AML-193 (cell line): ENCODE results near the gene YY1AP1.
"Not testable (repeated sequence)": the region's sequence is repeated elsewhere in the genome, so short reads cannot be mapped to it uniquely, and the experiment has no call there.

Source experiments
- DNase-seq, 2 experiments: peaks; one replicate each; lab custom pipeline; 2025; lab: John Stamatoyannopoulos, UW

The YY1AP1 gene, protein sequence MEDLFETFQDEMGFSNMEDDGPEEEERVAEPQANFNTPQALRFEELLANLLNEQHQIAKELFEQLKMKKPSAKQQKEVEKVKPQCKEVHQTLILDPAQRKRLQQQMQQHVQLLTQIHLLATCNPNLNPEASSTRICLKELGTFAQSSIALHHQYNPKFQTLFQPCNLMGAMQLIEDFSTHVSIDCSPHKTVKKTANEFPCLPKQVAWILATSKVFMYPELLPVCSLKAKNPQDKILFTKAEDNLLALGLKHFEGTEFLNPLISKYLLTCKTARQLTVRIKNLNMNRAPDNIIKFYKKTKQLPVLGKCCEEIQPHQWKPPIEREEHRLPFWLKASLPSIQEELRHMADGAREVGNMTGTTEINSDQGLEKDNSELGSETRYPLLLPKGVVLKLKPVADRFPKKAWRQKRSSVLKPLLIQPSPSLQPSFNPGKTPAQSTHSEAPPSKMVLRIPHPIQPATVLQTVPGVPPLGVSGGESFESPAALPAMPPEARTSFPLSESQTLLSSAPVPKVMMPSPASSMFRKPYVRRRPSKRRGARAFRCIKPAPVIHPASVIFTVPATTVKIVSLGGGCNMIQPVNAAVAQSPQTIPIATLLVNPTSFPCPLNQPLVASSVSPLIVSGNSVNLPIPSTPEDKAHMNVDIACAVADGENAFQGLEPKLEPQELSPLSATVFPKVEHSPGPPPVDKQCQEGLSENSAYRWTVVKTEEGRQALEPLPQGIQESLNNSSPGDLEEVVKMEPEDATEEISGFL

DNA sequence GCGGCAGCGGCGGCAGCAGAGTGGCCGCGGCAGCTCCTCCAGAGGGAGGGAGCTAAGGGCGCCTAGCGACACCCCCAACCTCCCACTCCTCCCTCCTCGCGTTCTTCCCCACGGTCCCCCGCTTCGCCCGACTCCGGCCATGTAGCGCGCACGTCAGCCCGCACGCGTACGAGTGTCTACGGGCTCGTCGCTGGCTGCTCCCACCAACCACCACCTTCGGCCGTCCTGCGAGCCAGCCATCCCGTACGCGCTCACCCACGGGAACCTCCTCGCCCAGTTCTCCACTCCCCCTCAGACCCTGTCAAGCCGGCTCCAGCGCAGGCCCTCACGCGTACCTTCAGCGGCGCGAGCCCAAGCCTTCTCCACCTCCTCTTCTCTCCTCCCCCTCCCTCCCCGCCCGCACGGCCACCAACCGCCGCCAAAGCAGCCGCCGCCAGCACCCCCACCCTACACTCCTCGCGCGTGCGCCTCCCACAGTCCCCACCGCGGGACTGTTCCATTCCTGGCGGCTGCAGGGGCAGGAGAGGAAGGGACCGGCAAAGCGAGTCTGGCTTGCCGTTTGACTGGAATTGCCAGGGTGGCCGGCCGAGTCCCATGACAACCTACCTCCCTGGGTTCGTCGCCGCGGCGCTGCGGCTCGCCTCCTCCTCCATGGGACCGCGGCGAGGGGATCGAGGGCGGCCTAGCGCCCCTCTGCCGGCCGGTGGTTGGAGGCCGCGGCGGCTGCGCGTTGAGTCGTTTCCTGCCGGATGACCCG is at the start of gene YY1AP1:
Gene YY1AP1, minus strand, starts transcription at position 451 of the 757 bp plus-strand sequence. CDS start 8,338 bp downstream, outside the sequence.
- DNase-seq: peak; percentile 67 to 82

DNA sequence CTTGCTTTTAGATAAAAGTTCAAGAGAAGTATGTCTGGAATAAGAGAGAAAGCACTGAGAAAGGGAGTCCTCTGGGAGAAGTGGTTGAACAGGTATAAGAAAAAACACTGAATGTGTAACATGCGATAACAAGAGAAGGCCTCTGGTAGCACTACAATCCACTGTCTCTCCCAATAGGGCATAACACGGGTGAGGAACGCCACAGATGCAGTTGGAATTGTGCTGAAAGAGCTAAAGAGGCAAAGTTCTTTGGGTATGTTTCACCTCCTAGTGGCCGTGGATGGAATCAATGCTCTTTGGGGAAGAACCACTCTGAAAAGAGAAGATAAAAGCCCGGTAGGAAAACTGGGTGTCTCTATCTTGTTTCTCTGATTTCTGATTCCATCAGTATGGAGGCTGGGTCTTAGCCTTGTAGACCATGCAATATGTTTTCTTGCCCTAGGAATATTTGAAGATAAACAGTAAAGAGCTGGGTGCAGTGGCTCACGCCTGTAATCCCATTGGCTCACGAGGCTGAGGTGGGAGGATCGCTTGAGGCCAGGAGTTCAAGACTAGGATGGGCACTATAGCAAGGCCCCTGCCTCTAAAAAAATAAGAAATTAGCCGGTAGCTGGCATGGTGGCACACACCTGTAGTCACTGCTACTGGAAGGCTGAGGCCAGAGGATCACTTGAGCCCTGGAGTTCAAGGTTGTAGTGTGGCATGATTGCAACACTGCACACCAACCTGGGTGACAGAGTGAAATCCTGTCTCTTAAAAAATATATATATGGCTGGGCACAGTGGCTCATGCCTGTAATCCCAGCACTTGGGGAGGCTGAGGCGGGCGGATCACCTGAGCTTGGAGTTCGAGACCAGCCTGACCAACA is 40.7 kb upstream of the YY1AP1 start:
- peak; percentile 36 to 52 for DNase-seq

DNA sequence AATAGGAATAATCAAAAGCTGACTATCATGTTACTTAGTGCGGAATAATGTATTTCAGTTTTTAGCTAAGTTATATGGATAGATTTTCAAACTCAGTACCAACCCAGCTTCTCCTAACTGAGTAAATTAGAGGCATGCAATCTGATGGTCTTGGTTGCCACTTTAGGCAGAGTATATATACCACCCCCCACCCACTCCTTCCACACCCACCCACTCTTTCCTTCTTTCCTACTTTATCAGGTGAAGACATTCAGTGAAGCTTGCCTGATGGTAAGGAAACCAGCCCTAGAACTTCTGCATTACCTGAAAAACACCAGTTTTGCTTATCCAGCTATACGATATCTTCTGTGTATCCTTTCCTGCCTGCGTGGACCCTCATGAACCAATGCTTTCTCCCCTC is 36.6 kb upstream of the YY1AP1 start:
- DNase-seq: no peak

DNA sequence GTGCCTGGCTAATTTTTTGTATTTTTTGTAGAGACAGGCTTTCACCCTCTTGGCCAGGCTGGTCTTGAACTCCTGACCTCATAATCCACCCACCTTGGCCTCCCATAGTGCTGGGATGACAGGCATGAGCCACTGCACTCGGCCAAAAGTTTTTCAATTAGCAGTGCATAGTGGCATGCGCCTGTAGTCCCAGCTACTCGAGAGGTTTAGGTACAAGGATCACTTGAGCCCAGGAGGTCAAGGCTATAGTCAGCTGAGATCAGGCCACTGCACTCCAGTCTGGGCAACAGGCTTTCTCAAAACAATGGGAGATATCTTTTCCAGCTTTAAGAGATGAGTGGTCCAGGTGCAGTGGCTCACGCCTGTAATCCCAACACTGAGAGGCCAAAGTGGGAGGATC is 31.1 kb upstream of the YY1AP1 start:
- no peak for DNase-seq

DNA sequence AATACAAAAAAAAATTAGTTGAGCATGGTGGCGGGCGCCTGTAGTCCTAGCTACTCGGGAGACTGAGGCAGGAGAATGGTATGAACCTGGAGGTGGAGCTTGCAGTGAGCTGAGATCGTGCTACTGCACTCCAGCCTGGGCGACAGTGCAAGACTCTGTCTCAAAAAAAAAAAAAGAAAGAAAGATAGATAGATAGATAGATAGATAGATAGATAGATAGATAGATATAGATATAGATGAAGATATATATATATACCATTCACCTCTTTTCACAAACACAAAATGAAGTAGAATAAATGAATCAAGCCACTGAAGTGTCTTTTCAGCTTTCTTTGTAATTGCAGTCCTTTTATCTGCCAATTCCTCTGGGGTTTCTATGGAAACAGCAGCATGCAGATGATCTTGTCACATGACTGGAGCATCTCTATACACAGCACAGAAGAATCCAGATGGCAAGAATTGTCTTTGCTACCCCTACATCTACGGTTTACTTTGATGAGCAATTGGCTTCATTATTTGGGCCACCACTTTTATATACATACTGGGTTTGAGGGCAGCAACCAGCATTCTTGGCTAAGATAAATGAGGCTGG is 30.0 kb upstream of the YY1AP1 start:
- not testable (repeated sequence) for DNase-seq

DNA sequence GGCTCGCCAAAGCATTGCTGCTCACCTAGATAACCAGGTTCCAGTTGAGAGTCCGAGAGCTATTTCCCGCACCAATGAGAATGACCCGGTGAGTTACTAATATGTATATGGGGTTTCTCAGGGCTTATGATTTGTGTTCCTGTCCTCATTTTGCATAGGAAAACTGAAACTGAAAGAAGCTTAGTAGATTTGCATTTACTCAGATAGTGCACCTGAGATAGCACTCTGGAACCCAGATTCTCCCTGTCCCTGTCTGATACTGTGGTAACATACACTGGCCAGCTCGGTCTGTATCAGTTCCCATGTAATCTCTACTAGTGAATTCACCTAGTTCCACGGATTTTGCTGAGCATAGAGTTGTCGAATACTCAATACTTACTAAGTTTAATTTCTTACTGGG is 28.5 kb upstream of the YY1AP1 start:
- no peak for DNase-seq

DNA sequence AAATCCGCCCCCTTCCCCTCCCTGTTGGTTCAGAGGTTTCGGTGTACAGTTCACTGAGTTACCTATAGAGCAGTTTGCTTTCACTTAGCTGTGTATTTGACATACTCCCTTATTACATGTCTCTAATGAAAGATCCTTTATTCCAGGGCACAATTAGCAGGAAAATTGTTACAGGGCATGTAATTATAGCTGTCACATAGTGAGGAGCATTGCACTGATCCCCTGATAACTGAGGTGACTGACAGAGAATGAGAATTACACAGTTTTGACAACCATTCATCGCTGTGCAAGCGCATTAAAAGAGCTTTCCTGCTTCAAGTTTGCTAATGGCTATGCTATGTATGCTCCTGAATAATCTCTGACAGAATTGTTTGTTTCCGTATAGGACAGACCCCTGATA is 27.2 kb upstream of the YY1AP1 start:
- DNase-seq: no peak

DNA sequence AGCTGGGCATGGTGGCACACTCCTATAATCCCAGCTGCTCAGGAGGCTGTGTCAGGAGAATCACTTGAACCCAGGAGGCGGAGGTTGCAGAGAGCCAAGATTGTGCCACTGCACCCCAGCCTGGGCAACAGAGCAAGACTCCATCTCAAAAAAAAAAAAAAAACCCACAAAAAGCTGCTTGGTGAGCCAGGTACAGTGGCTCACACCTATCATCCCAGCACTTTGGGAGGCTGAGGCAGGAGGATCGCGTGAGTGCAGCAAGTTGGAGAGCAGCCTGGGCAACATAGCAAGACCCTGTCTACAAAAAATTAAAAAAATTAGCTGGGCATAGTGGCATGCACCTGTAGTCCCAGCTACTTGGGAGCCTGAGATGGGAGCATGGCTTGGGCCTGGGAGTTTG is 26.5 kb upstream of the YY1AP1 start:
- not testable (repeated sequence) for DNase-seq

DNA sequence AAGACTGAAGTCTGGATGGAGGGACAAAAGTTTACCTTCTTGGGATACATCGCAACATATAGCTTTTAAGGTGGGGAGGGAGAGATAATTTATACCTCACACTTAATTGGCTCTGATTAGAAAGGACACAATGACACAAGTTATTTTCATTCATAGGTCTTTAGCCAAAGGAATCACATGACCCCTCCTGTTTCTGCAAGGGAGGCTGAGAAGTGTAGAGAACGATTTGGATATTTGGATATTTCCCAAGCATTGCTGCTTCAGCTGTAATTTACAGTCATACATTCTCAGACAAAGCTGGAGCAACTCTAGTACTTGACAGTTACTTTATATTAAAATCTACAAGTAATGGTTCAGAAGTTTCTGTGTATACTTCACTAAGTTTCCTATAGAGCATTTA is 24.5 kb upstream of the YY1AP1 start:
- DNase-seq: no peak

DNA sequence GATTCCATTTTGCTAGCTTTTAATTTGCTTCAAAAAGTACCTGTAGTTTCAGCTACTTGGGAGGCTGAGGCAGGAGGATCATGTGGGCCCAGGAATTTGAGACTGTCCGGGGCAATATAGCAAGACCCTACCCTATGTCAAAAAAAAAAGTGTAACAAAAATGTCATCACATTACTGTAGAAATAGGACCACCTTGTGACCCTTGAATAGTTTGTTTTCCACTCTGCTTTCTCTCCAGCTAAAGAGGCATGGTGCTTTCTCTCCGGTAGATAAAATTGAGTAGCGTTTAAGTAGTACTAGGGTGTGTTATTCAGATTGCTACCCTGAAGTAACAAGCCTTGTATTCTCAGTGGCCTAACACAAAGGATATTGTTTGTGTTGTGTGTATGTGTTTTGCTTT is 24.1 kb upstream of the YY1AP1 start:
- peak in 1 of 2 experiments; percentile 8 for DNase-seq

DNA sequence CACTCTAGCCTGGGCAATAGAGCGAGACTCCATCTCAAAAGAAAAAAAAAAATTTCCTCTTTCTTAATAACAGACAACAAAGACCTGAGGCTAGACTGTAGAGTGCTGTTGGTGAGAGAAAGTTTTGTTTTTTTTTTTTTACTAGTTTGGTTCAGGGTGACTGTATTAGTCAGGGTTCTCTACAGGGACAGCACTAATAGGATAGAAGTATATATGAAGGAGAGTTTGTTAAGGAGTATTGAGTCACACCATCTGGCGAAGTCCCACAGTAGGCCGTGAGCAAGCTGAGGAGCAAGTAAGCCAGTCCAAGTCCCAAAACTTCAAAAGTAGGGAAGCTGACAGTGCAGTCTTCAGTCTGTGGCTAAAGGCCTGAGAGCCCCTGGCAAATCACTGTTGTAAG is 22.9 kb upstream of the YY1AP1 start:
- DNase-seq: not testable (repeated sequence)

DNA sequence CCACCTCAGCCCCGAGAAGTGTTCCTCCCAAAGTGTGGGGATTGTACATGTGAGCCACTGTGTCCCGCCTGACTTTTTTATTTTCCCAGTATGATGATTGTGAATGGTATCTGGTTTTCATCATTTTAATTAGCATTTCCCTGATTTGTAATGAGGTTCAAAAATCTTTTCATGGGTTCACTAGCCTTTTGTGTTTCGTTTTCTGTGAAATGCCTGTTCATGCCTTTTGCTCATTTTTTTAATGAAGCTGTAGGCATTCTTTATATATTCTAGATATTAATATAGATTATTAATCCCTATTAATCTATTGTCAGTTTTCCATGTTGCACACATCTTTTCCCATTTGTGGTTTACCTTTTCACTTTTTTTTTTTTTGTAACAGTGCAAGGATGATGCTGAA is 20.8 kb upstream of the YY1AP1 start:
- DNase-seq: no peak

DNA sequence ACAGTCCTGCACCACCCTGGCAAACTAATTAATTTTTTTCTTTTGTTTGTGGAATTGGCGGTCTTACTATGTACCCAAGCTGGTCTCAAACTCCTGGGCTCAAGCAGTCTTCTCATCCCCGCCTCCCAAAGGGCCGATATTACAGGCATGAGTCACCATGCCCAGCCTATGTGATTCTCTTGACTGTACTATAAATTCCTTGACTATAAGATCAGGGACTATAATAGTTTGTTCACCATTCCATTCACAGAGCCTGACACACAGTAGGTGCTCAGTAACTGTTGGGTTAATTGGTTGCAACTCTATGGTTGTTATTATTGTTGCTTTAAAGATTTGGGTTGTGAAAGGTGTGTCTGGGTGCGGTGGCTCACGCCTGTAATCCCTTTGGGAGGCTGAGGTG is 17.6 kb upstream of the YY1AP1 start:
- DNase-seq: no peak

DNA sequence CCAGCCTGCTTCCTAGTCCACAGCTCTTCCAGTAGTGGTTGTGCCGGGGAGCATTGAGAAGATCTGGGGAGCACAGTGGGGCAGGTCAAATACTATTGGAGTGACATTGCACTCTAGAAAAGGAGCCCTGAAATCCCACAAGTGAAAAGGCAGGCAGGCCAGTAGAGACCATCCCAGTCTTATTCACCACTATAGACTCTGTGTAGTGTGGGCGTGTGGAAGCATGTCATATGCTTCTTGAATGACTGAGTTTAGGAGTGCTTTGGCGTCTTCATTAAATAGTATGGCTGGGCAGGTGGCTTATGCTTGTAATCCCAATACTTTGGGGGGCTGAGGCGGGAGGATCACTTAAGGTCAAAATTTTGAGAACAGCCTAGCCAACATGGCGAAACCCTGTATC is 15.8 kb upstream of the YY1AP1 start:
- DNase-seq: not testable (repeated sequence)

DNA sequence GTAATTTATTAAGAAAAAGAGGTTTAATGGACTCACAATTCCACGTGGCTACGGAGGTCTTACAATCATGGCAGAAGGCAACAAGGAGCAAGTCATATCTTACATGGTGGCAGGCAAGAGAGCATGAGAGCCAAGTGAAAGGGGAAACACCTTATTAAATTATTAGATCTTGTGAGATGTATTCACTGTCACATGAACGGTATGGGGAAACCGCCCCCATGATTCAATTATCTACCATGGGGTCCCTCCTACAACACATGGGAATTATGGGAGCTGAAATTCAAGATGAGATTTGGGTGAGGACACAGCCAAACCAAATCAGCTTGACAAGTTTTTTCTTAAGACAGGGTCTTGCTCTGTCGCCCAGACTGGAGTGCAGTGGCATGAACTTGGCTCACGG is 14.6 kb upstream of the YY1AP1 start:
- DNase-seq: no peak

DNA sequence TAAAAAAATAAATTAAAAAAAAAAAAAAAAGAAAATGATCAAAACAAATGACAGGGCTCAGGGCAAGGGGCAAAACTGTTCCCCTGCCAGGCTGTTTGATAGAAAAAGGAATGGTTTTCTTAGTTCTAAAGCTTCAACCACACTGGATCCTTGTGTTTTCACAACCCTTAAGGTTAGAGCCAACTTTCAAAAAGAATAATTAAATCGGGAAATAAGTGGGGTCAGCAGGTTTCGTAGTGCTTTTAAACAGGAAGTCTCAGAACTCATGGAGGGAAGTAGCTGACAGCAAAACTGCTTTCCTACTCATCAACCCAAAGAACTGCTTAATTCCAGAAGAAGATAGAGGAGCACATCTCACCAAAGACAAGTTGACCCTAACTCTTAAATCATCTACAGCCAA is 13.1 kb upstream of the YY1AP1 start:
- not testable (repeated sequence) for DNase-seq

DNA sequence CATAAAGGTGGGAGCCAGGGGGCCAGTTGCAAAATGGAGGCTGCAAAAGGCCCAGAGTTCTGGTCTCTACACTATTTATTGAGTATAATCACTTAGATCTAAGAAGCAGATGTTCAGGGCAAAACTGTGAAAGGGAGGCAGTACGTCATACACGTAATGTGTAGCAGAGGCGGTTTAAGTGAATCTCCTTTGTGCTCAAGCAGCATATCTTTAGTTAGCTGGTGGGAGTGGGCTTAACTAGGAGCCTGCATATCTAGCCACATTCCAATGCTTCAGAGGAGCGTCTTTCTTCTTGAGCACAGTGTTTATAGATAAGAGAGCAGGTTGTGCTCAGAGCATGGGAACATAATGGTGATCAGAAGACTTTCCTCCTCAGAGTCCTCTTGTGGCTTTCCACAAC is 10.5 kb upstream of the YY1AP1 start:
- not testable (repeated sequence) for DNase-seq

DNA sequence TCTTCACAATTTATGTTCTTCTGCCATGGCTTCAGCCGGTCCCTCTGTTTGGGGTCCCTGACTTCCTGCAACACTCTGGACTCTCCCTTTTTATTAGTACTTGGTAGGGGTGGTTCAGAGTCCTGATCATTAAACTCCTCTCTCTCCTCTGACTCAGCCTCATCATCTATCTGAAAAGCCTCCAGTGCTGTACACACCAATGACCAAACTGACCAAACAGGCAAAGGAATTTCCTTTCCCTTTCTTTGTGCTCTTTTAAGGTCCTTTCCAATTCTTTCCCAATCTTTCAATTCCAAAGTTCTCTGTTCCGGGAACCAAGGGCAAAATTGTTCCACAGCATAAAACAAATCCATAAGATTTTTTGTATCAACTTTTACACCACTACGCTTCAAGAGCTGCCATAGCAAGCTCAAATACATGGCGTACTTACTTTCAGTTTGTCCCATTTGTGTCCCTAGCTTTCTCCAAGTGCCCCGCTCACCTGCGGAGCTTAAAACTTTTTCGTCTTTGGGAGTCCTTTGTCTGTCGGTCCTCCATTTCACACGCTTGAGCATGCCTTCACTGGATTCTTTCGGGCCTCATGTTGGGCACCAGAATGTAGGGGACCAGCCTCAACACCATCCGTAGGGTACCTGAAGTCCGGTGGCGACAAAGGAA is 9.9 kb upstream of the YY1AP1 start:
- no peak for DNase-seq

DNA sequence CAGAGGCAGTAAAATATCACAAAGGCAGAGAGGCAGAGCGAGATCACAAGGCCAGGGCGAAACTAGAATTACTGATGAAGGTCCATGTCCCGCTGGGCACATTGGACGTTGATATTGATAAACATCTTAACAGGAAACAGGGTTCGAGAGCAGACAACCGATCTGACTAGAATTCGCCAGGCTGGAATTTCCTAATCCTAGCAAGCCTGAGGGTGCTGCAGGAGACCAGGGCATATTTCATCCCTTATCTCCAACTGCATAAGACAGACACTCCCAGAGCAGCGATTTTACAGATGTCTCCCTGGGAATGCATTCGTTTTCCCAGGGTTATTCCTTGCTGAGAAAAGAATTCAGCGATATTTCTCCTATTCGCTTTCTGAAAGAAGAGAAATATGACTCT is 9.0 kb upstream of the YY1AP1 start:
- DNase-seq: not testable (repeated sequence)

DNA sequence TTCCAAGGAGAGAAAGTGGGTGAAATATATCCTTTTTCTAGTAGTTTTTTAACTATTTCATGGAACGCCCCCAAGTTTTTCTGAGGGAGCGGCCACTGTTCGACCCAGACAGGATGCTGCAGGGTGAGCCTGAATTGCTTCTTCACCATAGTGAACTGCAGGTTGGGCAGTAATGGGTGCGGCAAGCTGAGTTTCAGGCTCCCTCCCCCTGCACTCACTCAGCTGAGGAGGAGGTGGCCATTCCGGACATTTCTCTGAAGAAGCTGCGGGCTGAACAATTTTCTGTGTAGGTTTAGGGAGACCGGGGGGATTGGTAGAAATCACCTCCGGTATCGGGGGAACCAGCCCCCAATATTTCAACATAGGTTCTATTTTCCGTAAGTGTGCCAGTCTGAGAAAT is 8.5 kb upstream of the YY1AP1 start:
- DNase-seq: no peak

DNA sequence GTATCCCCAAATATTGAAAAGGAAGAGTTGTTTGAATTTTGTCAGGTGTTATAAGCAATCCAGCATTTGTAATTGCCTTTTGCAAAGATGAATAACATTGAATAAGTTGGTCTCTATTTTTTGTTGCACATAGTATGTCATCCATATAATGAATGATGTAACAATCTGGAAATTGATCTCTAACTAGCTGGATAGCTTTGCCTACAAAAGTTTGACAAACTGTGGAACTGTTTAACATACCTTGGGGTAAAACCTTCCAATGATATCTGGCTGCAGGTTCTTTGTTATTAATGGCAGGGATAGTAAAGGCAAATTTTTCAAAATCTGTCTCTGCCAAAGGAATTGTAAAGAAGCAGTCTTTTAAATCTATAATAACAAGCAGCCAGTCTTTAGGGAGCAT is 8.0 kb upstream of the YY1AP1 start:
- no peak for DNase-seq
